Fibroblast of pulmonary artery (primary cell): ENCODE measurements around the gene GRAMD1C.

Experiments used
- DNase-seq: peaks from one replicate; pipeline ENCODE4 v3.0.0-alpha.2; 2010; ENCODE audit warnings: low read depth
- H3K4me3 ChIP-seq: replicated peaks from 2 replicates; pipeline ENCODE4 v1.5.1; 2011; ENCODE audit warnings: low read depth, mild to moderate bottlenecking, control low read depth, low read length, moderate library complexity
- TF ChIP-seq, protein P1 (sequence below): IDR thresholded peaks from 2 replicates; pipeline ENCODE4 v1.5.1; 2011; ENCODE audit warnings: mild to moderate bottlenecking, control low read depth, low read length, inconsistent platforms; ENCODE audit errors: missing control alignments

Gene GRAMD1C

DNA sequence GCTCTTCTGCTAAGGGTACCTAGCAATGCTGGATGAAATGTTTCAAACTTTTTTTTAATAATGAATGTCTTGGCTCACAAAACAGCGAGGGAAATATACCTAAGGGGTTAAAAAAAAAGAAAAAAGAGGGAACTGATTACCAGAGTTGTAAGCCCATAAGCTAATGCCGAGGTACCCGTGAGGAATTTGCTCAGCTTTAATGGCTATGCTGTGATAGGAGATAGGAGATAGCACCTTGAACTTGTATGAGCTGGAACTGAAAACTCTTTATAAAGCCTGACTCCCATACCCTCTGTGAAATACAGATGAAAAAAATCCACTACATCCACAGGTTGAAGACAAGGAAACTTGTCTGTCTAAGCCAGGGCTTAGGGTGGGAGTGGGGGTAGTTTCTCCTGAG, 13.9 kb downstream of the GRAMD1C start:
- H3K4me3 ChIP-seq: no peak overlapping the region
- TF ChIP-seq, protein P1, sequence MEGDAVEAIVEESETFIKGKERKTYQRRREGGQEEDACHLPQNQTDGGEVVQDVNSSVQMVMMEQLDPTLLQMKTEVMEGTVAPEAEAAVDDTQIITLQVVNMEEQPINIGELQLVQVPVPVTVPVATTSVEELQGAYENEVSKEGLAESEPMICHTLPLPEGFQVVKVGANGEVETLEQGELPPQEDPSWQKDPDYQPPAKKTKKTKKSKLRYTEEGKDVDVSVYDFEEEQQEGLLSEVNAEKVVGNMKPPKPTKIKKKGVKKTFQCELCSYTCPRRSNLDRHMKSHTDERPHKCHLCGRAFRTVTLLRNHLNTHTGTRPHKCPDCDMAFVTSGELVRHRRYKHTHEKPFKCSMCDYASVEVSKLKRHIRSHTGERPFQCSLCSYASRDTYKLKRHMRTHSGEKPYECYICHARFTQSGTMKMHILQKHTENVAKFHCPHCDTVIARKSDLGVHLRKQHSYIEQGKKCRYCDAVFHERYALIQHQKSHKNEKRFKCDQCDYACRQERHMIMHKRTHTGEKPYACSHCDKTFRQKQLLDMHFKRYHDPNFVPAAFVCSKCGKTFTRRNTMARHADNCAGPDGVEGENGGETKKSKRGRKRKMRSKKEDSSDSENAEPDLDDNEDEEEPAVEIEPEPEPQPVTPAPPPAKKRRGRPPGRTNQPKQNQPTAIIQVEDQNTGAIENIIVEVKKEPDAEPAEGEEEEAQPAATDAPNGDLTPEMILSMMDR: no peak
- no peak for DNase-seq

DNA sequence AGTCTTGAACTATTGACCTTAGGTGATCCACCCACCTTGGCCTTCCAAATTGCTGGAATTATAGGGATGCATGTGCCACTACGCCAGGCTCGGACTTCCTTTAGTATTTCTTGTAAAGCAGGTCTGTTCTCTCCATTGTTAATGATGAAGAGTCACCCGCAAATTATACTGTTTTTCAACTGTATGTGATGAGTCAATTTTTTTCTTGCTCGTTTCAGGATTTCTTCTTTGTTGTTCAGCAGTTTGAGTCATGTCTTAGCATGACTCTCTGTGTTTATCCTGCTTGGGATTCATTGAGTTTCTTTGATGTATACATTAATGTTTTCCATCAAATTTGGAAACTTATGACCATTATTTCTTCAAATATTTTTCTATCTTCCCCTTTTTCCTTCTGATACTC, 28.9 kb downstream of the GRAMD1C start:
- no peak overlapping the region for H3K4me3 ChIP-seq
- peak; percentile 7 for DNase-seq
- TF ChIP-seq, protein P1: no peak

DNA sequence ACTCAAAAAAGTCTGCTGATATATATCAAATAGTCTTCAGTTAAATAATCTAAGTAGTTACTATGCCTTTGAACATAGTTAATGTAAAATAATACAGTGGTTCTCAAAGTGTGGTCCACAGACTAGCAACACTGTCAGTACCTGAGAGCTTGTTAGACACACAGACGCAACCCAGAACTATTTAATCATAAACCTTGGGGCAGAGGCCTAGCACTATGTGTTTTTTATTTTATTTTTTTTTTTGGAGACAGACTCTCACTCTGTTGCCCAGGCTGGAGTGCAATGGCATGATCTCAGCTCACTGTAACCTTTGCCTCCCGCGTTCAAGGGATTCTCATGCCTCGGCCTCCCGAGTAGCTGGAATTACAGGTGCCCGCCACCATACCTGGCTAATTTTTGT, 34.7 kb downstream of the GRAMD1C start:
- H3K4me3 ChIP-seq: no peak overlapping the region
- DNase-seq: no peak
- TF ChIP-seq, protein P1: no peak

DNA sequence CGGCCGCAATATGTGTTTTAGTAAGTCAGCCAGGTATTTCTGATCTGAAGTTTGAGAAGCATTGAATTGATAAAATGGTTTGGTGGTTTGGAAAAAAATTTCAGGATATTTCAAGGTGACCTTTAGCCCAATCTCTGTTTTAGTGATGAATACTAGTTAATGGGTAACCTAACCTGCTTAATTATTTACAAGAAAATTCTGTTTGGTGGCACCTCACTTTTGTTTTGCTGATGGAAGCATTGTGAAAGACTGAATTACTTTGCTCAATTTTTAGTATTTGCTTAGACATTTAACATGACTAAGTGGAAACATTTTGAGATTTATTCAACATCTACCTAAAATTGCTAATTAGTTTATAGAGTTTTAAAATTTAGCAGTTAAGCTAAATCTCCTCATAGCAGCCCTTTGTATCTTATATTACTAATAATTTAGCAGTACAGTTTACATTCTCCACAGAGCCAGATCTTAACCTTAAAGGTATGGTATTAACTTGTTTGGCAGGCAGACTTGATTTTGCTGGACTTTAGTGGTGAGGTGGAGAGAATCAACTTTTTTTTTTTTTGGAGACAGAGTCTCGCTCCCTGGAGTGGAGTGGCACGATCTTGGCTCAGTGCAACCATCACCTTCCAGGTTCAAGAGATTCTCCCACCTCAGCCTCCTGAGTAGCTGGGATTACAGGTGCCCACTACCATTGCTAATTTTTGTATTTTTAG, 35.4 kb downstream of the GRAMD1C start:
- H3K4me3 ChIP-seq: no peak overlapping the region
- no peak for DNase-seq
- TF ChIP-seq, protein P1: no peak

DNA sequence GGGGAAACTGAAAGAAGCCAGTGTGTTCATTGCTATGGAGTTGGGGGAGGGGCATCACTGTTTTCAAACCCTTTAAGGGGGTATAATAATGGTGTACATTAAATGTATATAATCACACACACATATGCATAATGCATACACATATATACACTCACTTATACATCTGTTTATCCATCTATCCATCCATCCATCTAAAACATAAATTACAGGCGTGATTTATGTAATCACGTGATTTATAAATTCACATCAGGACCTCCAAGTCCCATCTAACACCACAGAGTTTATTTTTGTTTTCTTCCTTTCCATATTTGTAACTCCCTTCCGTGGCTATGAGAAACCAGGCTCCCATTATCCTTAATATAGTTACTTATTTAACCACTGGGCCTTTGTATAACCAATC, 39.8 kb downstream of the GRAMD1C start:
- TF ChIP-seq, protein P1: no peak
- no peak overlapping the region for H3K4me3 ChIP-seq
- no peak for DNase-seq

DNA sequence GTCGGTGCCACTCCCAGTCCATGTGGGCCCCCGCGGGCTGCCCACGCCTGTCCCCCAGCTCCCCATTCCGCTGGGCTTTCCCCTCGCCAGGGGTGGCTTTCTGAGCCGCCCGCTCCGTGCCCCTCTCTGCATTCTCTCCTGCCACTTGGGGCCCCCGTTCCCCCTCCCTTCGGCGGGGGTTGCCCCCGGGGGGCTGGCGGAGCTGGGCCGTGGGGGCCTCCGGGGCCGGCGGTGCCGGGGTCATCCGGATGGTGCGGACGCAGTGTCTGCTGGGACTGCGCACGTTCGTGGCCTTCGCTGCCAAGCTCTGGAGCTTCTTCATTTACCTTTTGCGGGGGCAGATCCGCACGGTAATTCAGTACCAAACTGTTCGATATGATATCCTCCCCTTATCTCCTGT, 46.5 kb downstream of the GRAMD1C start:
- no peak overlapping the region for H3K4me3 ChIP-seq
- TF ChIP-seq, protein P1: no peak
- DNase-seq: no peak
